GM18907 (cell line): ENCODE measurements around the gene GIMAP7.
"Not testable (repeated sequence)": the region's sequence is repeated elsewhere in the genome, so short reads cannot be mapped to it uniquely, and the experiment has no call there.

Experiments
- ATAC-seq: cut with Tn5 transposase; IDR thresholded peaks from one replicate; pipeline ENCODE4 v1.9.1; 2021; ENCODE audit warnings: mild to moderate bottlenecking, moderate library complexity; ENCODE audit not compliant: unreplicated experiment

GIMAP7 gene

DNA sequence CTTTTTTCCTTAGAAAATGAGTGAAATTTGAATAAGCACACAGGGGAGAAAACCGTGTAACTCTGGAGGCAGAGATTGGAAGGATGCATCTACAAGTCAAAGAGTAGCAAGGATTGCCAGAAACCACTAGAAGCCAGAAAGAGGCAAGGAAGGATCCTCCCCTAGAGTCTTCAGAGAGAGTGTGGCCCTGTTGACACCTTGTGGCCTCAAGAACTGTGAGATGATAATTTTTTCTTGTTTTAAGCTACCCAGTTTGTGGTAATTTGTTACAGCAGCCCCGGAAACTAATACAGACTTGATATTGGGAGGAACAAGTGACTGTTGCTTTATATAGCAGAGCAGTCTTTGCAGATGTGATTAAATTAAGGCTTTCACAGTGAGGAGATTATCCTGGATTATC lies 3.6 kb upstream of the GIMAP7 start:
- no peak for ATAC-seq

DNA sequence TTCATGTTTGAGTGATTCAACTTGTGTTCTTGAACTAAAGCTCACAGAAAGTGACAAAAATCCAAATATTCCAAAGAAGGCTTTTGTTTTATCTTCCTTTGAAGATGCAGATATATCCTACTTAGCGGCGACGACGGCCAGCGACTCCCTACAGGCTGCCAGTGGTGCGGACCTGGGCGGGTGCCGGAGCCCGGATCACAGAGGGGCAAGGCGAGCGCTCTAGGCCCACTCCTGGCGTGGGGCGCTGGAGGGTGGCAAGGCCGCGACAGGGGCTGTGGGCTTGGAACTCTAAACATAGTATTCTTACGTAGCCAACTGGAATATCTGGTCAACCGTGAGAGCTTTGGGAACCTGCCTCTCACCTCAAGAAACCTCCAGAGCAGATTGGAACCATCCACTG lies 914 bp upstream of the GIMAP7 start:
- ATAC-seq, result no peak

DNA sequence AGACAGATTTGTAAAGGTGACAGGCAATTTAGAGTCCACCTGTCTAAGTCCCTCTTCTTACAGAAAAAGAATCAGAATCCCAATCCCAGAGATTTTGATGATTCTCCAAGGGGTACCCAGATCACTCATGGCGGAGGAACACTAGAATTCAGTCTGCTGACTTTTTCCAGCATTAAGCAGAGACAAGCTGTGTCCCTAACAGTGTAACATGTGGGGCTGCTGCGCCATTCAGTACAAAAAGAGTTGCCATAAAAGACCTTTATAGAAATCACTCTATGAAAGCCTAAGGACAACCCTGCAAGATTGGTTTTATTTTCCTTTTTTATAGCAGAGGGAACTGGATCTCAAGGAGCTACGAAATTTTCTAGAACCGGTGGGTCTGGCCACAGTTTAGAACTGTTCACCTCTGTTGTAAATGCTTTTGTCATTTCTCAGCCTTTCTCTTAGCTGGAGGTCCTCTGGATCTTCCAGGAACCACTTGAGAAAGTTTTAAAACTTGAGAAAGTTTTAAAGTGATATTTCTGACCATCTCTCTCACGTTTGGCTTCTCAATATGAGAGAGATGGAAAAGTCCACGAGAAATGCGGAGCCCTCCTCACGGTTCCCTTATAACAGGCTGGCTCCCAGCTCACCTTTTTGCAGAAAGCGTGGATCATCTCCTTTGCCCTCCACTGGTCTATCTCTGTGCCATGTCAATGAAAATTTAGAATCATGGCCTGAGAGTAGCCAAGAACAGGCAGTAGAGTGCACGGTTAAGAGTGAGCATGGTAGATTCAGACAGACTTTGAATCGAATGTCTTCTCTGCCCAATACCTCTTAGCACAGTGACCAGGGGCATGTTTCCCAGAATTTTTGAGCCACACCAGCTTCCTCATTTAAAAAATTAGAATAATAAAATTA lies 826 bp downstream of the GIMAP7 start:
- ATAC-seq, result peak; percentile 29

GRCh38 chr7:150516956-150517745 lies 2.5 kb downstream of the GIMAP7 start:
- no peak for ATAC-seq

DNA sequence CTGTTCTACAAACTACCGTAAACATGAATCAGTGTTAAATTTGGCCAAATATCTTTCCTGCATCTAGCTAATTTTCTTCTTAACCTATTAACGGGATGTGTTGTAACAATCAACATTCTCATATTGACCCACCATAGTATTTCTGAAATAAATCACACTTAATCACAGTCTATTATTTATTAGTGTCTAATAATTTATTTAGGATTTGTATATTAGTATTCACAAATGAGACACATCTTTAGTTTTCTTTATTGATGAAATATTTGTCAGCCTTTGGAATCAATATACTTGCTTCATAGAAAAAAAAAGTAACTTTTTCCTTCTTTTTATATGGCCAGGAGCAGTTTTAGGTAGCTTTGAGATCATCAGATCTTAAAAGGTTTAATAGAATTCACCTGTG lies 4.6 kb downstream of the GIMAP7 start:
- no peak for ATAC-seq

- ATAC-seq, result no peak
Observed at GRCh38 chr7:150520145-150520544, 5.5 kb downstream of the GIMAP7 start.

DNA sequence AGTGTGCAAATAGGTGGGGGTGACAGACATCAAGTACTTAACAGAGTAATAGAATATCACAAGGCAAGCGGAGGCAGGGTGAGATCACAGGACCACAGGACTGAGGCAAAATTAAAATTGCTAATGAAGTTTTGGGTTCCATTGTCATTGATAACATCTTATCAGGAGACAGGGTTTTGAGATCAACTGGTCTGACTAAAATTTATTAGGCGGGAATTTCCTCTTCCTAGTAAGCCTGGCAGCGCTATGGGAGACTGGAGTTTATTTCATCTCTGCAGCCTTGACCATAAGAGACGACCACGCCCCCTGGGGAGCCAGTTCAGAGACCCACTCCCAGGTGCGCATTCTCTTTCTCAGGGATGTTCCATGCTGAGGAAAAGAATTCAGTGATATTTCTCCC lies 8.3 kb downstream of the GIMAP7 start:
- ATAC-seq, result not testable (repeated sequence)

DNA sequence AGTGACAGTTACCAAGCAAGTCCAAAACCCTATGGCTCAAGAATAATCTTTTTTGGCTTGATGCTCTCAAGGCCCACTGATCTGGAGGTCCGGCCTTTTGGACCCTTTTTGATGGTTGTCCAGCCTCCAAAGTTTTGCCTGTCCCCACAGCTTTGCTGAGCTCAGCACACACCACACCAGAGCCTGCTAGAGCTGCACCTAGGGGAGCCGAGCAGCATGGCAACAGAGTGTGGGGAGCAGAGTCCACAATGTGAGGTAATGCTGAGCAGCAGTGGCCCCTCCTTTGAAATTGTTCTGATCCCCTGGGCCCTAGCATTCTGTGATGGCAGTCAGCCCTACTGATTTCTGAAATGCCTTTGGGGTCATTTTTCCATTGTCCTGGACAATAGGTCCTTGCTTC lies 9.3 kb downstream of the GIMAP7 start:
- no peak for ATAC-seq

DNA sequence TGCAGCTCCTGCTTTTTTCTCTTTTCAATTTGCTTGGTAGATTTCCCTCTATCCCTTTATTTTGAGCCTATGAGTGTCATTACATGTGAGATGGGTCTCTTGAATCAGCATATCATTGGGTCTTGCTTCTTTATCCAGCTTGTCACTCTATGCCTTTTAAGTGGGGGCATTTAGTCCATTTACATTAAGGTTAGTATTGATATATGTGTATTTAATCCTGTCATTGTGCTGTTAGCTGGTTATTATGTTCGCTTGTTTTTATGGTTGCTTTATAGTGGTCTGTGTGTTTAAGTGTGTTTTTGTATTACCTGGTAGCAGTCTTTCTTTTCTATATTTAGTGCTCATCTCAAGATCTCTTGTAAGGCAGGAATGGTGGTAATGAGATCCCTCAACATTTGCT lies 17.0 kb downstream of the GIMAP7 start:
- ATAC-seq, result no peak

DNA sequence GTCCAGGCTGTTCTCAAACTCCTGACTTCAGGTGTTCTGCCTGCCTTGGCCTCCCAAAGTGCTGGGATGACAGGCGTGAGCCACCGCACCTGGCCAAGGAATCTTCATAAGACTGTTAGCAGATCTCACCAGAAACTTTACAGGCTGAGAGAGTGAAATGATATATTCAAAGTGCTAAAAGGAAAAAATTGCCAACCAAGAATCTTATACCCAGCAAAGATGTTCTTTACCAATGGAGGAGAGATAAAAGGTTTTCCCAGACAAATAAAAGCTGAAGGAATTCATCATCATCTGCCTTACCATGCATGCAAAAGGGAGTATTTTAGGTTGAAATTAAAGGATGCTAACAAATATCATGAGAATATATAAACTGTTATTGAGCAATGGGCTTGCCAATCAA lies 23.6 kb downstream of the GIMAP7 start:
- no peak for ATAC-seq

DNA sequence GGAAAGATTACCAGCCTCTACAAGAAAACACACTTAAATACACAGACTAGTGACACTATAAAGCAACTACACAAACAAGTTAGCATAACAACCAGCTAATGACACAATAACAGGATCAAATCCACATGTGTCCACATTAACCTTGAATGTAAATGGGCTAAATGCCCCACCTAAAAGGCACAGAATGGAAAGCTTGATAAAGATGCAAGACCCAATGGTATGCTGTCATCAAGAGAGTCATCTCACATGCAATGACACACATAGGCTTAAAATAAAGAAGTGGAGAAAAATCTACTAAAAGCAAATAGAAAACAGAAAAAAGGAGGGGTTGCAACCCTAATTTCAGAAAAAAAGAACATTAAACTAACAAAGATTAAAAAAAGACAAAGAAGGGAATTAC lies 38.5 kb downstream of the GIMAP7 start:
- no peak for ATAC-seq

DNA sequence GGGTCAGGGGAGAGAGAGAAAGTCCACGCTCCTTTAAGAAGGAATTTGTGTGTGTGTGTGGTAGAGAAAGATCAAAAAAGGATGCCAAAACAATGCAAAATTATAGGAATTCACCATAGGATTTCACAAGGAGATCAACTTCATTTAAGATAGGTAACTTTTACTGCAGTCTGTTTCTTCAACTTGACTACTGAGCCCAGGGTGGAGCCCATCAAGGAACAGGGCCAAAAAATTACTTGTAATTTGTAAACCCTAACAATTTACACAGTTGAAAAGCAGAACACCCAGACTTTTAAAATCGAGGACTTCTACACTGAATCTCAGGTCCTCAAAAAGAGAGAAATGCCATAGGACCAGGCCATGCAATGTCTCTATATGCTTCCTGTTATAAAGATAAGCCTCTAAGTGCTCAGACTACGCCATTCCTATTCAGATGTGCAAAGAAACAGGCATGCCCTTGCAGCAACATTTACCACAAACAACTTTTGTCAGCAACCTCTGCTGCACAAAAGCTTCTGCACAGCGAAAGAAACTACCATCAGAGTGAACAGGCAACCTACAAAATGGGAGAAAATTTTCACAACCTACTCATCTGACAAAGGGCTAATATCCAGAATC lies 42.0 kb downstream of the GIMAP7 start:
- ATAC-seq, result no peak

DNA sequence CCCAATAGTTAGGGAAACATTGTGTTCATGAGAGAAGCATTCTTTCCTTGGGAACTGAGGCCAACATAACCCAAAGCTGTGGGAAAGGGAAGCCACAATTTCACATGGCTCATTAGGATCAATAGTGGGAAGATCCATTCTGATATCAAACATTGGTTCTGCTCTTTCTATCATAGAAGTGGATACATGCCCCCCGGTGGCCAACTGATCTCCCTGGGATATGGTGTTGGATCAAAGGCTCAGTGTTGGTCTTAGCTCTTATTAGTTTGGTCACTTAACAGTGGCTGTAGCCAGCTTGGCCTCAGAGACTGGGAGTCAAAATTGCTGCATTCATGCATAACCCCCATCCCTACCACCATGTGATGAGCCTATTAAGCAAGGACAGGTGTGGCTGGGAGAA lies 45.8 kb downstream of the GIMAP7 start:
- ATAC-seq, result no peak

GRCh38 chr7:150562919-150563318 lies 48.2 kb downstream of the GIMAP7 start:
- ATAC-seq, result no peak

GRCh38 chr7:150564006-150564405 lies 49.3 kb downstream of the GIMAP7 start:
- ATAC-seq, result no peak

GRCh38 chr7:150564566-150564965 lies 49.9 kb downstream of the GIMAP7 start:
- no peak for ATAC-seq

DNA sequence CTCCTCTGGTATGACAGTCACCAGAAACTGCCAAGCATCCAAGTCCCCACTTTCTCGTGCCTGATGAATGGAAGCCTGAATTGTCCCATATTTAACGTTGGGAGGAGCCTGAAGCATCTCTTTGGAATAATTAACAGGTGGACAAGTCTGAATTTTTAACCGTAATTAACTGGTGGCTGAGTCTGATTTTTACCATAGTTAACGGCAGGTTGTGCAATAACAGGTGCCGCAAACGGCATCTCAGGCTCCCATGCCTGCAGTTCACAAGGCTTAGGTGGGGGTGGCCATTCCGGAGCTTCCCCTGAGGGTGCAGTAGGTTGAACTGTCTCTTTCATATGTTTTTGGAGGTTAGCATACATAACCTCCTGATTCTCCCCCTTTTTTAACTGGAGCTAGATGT lies 50.6 kb downstream of the GIMAP7 start:
- ATAC-seq, result no peak

DNA sequence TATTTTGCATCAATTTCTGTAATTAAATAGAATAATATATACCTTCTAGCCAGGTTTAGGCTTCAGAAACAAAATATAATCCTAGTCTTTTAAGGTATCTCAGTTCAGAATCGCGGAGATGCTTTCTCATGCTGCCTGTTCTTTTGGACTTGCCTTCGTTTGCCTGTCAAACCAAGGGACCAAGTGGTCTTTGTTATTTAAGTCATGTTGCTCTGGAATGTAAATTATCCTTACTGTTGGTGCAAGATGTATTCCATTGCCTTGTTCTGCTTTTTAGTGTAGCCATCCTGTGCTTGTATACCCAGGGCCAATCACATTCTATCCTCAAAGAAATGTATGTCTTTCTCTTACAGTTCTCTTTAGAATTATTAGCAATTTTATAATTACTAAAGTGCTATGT lies 51.5 kb downstream of the GIMAP7 start:
- no peak for ATAC-seq

DNA sequence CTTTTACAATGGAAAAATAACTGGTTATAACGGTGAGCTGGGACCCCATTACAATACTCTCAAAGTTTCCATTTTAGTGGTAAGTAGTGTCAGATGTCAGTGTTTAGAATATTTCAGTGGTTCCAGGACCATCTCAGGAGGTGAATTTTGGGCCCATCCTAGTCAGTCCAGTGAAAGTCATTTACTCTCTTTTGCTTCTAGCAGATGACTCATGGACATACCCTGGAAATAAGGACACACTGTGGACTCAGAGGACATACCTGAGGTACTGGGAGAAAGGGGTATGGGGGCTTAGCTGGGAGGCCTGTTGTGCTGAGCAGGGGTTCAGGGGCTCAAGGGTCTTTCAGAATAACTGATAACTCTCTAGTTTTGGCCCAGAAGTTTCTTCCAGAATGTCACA lies 51.9 kb downstream of the GIMAP7 start:
- ATAC-seq, result no peak

GRCh38 chr7:150567169-150567568 lies 52.5 kb downstream of the GIMAP7 start, which contains the start of gene GIMAP4:
TSS of gene GIMAP4 (plus strand) at chr7:150567390. CDS start at chr7:150569902, 2,512 bp downstream.
- no peak for ATAC-seq

DNA sequence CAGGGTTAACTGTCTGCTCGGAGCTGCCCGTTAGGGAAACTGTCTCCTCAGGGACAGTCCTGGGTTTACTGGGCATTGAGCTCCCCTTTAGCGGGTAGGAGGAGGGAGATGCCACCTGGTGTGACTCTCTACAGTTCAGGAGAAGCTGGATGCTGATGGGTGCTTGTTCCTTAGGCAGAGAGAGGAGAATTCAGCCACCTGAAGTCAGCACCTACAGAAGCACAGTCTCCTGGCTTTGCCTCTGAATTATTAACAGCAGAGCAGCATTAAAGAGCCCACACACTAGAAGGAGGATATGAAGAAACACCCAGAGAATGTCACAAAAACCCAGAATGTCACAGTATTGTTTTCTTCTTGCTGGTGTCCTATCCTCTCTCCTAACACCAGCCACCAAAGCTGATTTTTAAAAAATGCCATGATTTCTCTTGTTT lies 53.2 kb downstream of the GIMAP7 start:
- no peak for ATAC-seq

- ATAC-seq, result no peak
Observed at GRCh38 chr7:150568714-150569113, 54.0 kb downstream of the GIMAP7 start.
